Tibial artery (tissue), 4 donors: ENCODE data around the gene PRKRIP1.

Experiments
- DNase-seq, 2 donors: peaks; one replicate each; pipeline ENCODE4 v3.0.0-alpha.2; 2019
- H3K27ac ChIP-seq, 2 donors: fragments of 200-600 bp; sonication (generic) in 1 of 2; 1 replicate in 1 of 2; 2 replicates in 1 of 2; pipeline ENCODE4 v1.5.1; 2018 to 2019; ENCODE audit warnings: mild to moderate bottlenecking in 1 of 2
- H3K27me3 ChIP-seq, 2 donors: fragments of 200-600 bp; sonication (generic) in 1 of 2; one replicate each; pipeline versions ENCODE4 v1.5.1 to v1.6.0; 2016 to 2019
- H3K36me3 ChIP-seq, 3 donors: fragments of 200-600 bp; sonication (generic) in 2 of 3; one replicate each; pipeline ENCODE4 v1.5.1; 2016 to 2019; ENCODE audit warnings: mild to moderate bottlenecking in 2 of 3
- H3K4me1 ChIP-seq, 4 donors: fragments of 200-600 bp; sonication (generic) in 2 of 4; 1 replicate in 3 of 4; 2 replicates in 1 of 4; pipeline ENCODE4 v1.5.1; 2016 to 2019
- H3K4me3 ChIP-seq, 2 donors: fragments of 200-600 bp; sonication (generic) in 1 of 2; 1 replicate in 1 of 2; 2 replicates in 1 of 2; pipeline ENCODE4 v1.5.1; 2018 to 2019; ENCODE audit warnings: mild to moderate bottlenecking in 2 of 2
- H3K9me3 ChIP-seq, 3 donors: fragments of 200-600 bp; sonication (generic) in 1 of 3; one replicate each; pipeline ENCODE4 v1.5.1; 2016 to 2019
- CTCF ChIP-seq, 2 experiments: fragments of 200-600 bp in 1 of 2; fragments of 450-650 bp in 1 of 2; IDR thresholded peaks; one replicate each; pipeline ENCODE4 v1.5.1; 2017 to 2019; ENCODE audit warnings: antibody characterized with exemption in 2 of 2, mild to moderate bottlenecking in 1 of 2, moderate library complexity in 1 of 2
- intact Hi-C: fragments of 100-400 bp; cut with DNase I; formaldehyde crosslinking; loops from one replicate; pipeline ENCODE4 v1.15.0; 2023; ENCODE audit warnings: low total_unique reads

Gene PRKRIP1

GRCh38 chr7:102468478-102469350, 72.6 kb downstream of the PRKRIP1 start:
- Histone ChIP-seq H3K36me3 (peaks cover 5 to 58% (median 26%) of the 10 kb centered on the region in 3 donors), H3K27me3 (no peaks in the 10 kb centered on the region), H3K4me3 (no peak overlapping the region), H3K27ac (no peak overlapping the region), H3K9me3 (no peaks in the 10 kb centered on the region), H3K4me1 (peaks cover 0 to 23% (median 15%) of the 10 kb centered on the region in 4 donors)
- intact Hi-C loops: no loop called here
- DNase-seq: peak in 1 of 2 donors; percentile 61
- no peak for TF ChIP-seq CTCF (IDR thresholded peaks at IDR 0.05)

- Histone ChIP-seq H3K4me3 (no peak overlapping the region), H3K27me3 (no peaks in the 10 kb centered on the region), H3K27ac (no peak overlapping the region), H3K9me3 (no peaks in the 10 kb centered on the region), H3K4me1 (peaks cover 0 to 18% (median 10%) of the 10 kb centered on the region in 4 donors), H3K36me3 (peaks cover 5 to 64% (median 26%) of the 10 kb centered on the region in 3 donors)
- intact Hi-C loops: no loop called here
- no peak for TF ChIP-seq CTCF (IDR thresholded peaks at IDR 0.05)
- DNase-seq: peak in 1 of 2 donors; percentile 55
Measured at GRCh38 chr7:102469351-102469971, 73.3 kb downstream of the PRKRIP1 start.

GRCh38 chr7:102469972-102470825, 74.0 kb downstream of the PRKRIP1 start:
- H3K4me3 ChIP-seq: no peak overlapping the region
- TF ChIP-seq CTCF (IDR thresholded peaks at IDR 0.05): no peak

GRCh38 chr7:102471791-102472125, 75.6 kb downstream of the PRKRIP1 start:
- no peaks in the 10 kb centered on the region for H3K27me3 ChIP-seq
- H3K36me3 ChIP-seq: peaks cover 5 to 72% (median 26%) of the 10 kb centered on the region in 3 donors
- H3K9me3 ChIP-seq: no peaks in the 10 kb centered on the region
- H3K27ac ChIP-seq: no peak overlapping the region
- H3K4me3 ChIP-seq: no peak overlapping the region
- intact Hi-C loops: no loop called here
- peaks cover 0 to 14% (median 0%) of the 10 kb centered on the region in 4 donors for H3K4me1 ChIP-seq
- no peak for TF ChIP-seq CTCF (IDR thresholded peaks at IDR 0.05)
- no peak for DNase-seq

More at GRCh38 chr7:102469972-102470825, 74.0 kb downstream of the PRKRIP1 start:
- intact Hi-C loops: no loop called here
- Histone ChIP-seq H3K9me3 (no peaks in the 10 kb centered on the region), H3K27me3 (no peaks in the 10 kb centered on the region), H3K4me1 (peaks cover 0 to 23% (median 10%) of the 10 kb centered on the region in 4 donors), H3K27ac (no peak overlapping the region), H3K36me3 (peaks cover 5 to 67% (median 26%) of the 10 kb centered on the region in 3 donors)
- peak in 1 of 2 donors; percentile 61 for DNase-seq
